Endodermal cell (in vitro differentiated cells): ENCODE data around the gene CDH13. TPM values are rescaled to one million over a fixed set of nuclear protein-coding genes. Genes with fewer than 3 reads are reported as not detected.

Experiments used
- DNase-seq: peaks from one replicate; pipeline ENCODE4 v3.0.0-alpha.2; 2017
- H3K27ac ChIP-seq: 2 replicates; pipeline ENCODE4 v1.5.1; 2013; ENCODE audit warnings: mild to moderate bottlenecking, low read depth, low read length, moderate library complexity
- H3K27me3 ChIP-seq: 2 replicates; pipeline ENCODE4 v1.6.1; 2013; ENCODE audit warnings: mild to moderate bottlenecking, low read length, moderate library complexity; ENCODE audit not compliant: insufficient read depth, control insufficient read depth, poor library complexity, severe bottlenecking
- H3K36me3 ChIP-seq: 2 replicates; pipeline ENCODE4 v1.7.0; 2013; ENCODE audit warnings: mild to moderate bottlenecking, low read length, moderate library complexity; ENCODE audit not compliant: control insufficient read depth, insufficient read depth
- H3K4me1 ChIP-seq: one replicate; pipeline ENCODE4 v1.7.0; 2013; ENCODE audit warnings: low read length; ENCODE audit not compliant: control insufficient read depth, insufficient read depth
- H3K4me3 ChIP-seq: 2 replicates; pipeline ENCODE4 v1.5.1; 2013; ENCODE audit warnings: mild to moderate bottlenecking, low read length, moderate library complexity
- H3K9ac ChIP-seq: 2 replicates; pipeline ENCODE4 v1.6.1; 2013; ENCODE audit warnings: mild to moderate bottlenecking, low read length, moderate library complexity; ENCODE audit not compliant: poor library complexity, severe bottlenecking; ENCODE audit errors: extremely low read depth
- H3K9me3 ChIP-seq: 2 replicates; pipeline ENCODE4 v1.6.1; 2013; ENCODE audit warnings: mild to moderate bottlenecking, low read length, moderate library complexity; ENCODE audit not compliant: control insufficient read depth
- H3K27ac Mint-ChIP-seq: 2 replicates; pipeline ENCODE4 v1.8.0; 2020; ENCODE audit warnings: mixed read lengths
- H3K27me3 Mint-ChIP-seq: 2 replicates; pipeline ENCODE4 v1.8.0; 2021; ENCODE audit warnings: mild to moderate bottlenecking, mixed read lengths; ENCODE audit not compliant: insufficient read depth
- H3K36me3 Mint-ChIP-seq: 2 replicates; pipeline ENCODE4 v1.8.0; 2020; ENCODE audit warnings: low read depth, mixed read lengths
- H3K4me1 Mint-ChIP-seq: 2 replicates; pipeline ENCODE4 v1.8.0; 2020; ENCODE audit warnings: mixed read lengths
- H3K4me3 Mint-ChIP-seq: 2 replicates; pipeline ENCODE4 v1.8.0; 2020; ENCODE audit warnings: mild to moderate bottlenecking, moderate library complexity, mixed read lengths
- H3K9me3 Mint-ChIP-seq: 2 replicates; pipeline ENCODE4 v1.8.0; 2020; ENCODE audit warnings: mild to moderate bottlenecking, mixed read lengths
- CTCF ChIP-seq: fragments of 200-600 bp; sonication (generic); conservative IDR thresholded peaks from 2 replicates; pipeline ENCODE4 v1.5.0; 2021; ENCODE audit warnings: antibody characterized with exemption, mild to moderate bottlenecking
- WGBS, 2 experiments: methylation state at CpG; one replicate each; pipeline versions ENCODE4 v1.1.5 to v1.1.7; 2013; ENCODE audit warnings: missing lambda C conversion rate in 2 of 2, mixed read lengths in 1 of 2; ENCODE audit not compliant: insufficient coverage in 1 of 2, insufficient read length in 1 of 2; 5-methylcytosine and 5-hydroxymethylcytosine counted together
- total RNA-seq, 2 donors: library from RNA; stranded (reverse); fragmentation: NEBNext Ultra II Directional in 1 of 2; extraction: Animal tissue kit (Norgen Biotek cat#: 25700) in 1 of 2; gene quantifications; 2 replicates in 1 of 2; 3 replicates in 1 of 2; pipeline ENCODE4 v1.2.1, GENCODE V29; 2021

Gene CDH13
- total RNA-seq, 2 donors from 2014 or later, result 0.86 to 1.8 TPM

- Mint-ChIP-seq H3K27me3 (no peaks in the 10 kb centered on the region), H3K27ac (no peak overlapping the region), H3K4me1 (peaks cover 10% of the 10 kb centered on the region), H3K36me3 (no peaks in the 10 kb centered on the region), H3K4me3 (no peak overlapping the region), H3K9me3 (no peaks in the 10 kb centered on the region)
- 100% methylated on average over 1 to 2 of the region's 2 CpGs for WGBS, 2 experiments
- H3K36me3 ChIP-seq, result no peaks in the 10 kb centered on the region
- DNase-seq, result no peak
- no peak overlapping the region for H3K9ac ChIP-seq
- H3K4me3 ChIP-seq, result no peak overlapping the region
- no peak for TF ChIP-seq CTCF
- no peak overlapping the region for H3K27ac ChIP-seq
- H3K9me3 ChIP-seq, result no peaks in the 10 kb centered on the region
- no peaks in the 10 kb centered on the region for H3K27me3 ChIP-seq
- H3K4me1 ChIP-seq, result peaks cover 3% of the 10 kb centered on the region
Observed at GRCh38 chr16:83403761-83404160, 777.0 kb downstream of the CDH13 start.

- Histone ChIP-seq H3K36me3 (no peaks in the 10 kb centered on the region), H3K27ac (no peak overlapping the region), H3K4me3 (no peak overlapping the region), H3K9me3 (no peaks in the 10 kb centered on the region), H3K27me3 (no peaks in the 10 kb centered on the region), H3K4me1 (peaks cover 3% of the 10 kb centered on the region), H3K9ac (no peak overlapping the region)
- WGBS, 2 experiments, result 80 to 98% methylated on average over 1 to 3 of the region's 3 CpGs
- Mint-ChIP-seq H3K9me3 (no peaks in the 10 kb centered on the region), H3K36me3 (no peaks in the 10 kb centered on the region), H3K4me1 (peaks cover 10% of the 10 kb centered on the region), H3K27me3 (no peaks in the 10 kb centered on the region), H3K27ac (no peak overlapping the region), H3K4me3 (no peak overlapping the region)
- no peak for DNase-seq
- TF ChIP-seq CTCF, result no peak
Observed at GRCh38 chr16:83404261-83404660, 777.5 kb downstream of the CDH13 start.

GRCh38 chr16:83407928-83408327, 781.2 kb downstream of the CDH13 start:
- Histone ChIP-seq H3K9me3 (no peaks in the 10 kb centered on the region), H3K36me3 (no peaks in the 10 kb centered on the region), H3K9ac (no peak overlapping the region), H3K4me3 (no peak overlapping the region), H3K4me1 (peaks cover 3% of the 10 kb centered on the region), H3K27me3 (no peaks in the 10 kb centered on the region), H3K27ac (no peak overlapping the region)
- Mint-ChIP-seq H3K4me3 (no peak overlapping the region), H3K27ac (no peak overlapping the region), H3K27me3 (no peaks in the 10 kb centered on the region), H3K4me1 (peaks cover 7% of the 10 kb centered on the region), H3K9me3 (no peaks in the 10 kb centered on the region), H3K36me3 (no peaks in the 10 kb centered on the region)
- no peak for TF ChIP-seq CTCF
- WGBS, 2 experiments, result 86 to 91% methylated on average over 3 to 5 of the region's 5 CpGs
- DNase-seq, result no peak
